Stimulated activated CD4-positive, alpha-beta T cell treated with anti-CD3 and anti-CD28 coated beads, Interleukin-2, amount 100 ng/mL, for 24 hours (primary cell): ENCODE measurements around the gene MIB2.

Experiments
- DNase-seq, 2 donors: peaks; one replicate each; pipeline ENCODE4 v3.0.0-alpha.2; 2020

Gene MIB2

DNA sequence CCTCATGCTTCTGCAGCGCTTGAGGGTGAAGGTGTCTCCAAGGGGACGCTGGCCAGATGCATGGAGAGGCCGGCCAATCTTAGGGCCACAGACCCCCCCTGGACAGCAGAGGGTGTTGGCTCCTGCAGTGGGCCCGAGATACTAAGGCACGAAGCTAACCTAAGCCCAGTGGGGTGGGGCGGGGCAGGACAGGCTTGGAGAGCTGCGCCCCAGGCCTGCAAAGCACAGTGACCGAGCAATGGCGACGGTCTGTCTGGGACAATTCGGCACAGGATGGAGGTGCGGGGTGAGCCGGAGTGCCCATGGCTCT lies 16.6 kb upstream of the MIB2 start:
- DNase-seq = no peak

DNA sequence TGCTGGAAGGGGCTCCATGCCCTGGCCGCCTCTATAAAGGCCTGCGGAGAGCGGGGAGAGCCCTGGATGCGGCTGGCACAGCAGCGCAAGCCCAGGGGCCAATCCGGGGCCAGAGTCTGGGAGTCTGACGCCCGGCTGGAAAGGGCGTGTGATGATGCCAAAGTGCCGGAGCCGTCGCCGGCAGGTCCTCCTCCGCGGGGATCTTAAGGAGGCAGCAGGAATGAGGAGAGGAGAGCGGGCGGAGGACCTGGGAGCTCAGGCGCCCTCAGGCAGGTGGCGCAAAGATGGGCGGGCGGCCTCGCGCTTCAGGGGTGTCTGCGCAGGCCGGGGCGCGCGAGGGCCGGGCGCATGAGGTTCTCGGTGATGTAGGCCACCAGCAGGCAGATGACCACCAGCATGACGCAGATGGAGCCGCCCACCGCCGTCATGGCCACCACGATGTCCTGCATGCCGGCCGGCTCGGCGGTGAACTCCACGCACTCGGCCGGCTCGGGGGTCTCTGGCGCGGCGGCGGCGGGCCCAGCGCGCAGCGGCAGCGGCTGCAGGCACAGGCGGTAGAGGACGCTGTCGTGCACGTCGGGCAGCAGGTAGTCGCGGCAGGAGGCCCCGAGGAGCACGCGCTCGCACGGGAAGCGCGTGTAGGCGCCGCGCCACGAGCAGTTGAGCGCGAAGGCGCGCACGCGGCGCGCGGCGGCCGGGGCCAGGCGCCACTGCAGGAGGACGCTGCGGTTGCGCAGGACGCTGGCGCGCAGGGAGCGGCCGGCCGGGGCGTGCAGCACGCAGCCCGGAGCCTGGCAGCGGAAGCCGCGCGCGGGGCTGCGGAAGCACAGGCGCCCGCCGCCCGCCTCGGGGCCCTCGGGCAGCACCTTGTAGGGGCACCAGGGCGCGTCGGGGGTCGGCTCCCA lies 16.0 kb upstream of the MIB2 start:
- DNase-seq = peak in 1 of 2 donors; percentile 51

DNA sequence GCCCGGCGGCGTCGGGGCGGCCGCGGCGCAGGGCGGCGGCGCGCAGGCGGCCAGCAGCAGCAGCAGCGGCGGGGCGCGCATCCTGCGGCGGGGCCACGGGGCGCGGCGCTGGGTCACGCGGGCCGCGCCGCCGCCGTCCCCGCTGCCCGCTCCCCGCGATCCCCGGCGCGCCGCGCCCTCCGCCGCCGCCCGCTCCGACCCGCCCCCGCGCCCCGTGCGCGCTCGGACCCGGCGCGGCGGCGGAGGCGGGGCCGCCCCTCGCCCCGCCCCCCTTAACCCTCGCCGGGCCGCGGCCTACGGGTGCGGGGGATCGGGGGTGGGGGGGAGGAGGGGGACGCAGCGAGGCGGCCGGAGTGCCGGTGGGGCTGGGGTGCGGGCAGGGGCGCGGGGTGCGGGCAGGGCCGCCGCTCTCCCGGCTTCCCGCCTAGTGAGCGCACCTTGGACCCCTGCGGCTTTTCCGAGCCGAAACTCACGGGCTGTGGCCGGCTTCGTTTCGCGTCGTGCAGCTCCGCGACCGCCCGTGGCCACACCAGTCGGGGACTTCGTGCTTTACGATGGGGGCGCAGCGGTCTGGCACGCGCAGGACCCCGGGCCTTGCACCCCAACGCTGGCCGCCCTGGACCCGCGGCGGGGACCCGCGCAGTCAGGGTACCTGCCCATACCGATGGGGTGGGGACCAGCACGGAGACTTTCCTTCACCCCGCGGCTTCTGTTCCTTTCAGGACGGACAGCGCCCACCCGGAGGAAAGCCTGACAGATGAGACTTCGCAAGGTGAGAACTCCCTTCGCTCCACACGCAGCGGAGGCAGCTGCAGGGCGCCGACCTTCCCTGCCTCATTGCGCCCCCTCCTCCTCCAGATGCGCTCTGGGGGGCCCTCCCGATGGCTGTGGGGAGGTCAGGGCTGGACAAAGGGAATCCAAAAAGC lies 15.1 kb upstream of the MIB2 start, which contains the start of gene FNDC10:
Gene FNDC10 (minus strand): TSS at position 201 of the 926 bp plus-strand sequence. CDS start 120 bp downstream, at position 81.
- DNase-seq = peak in 1 of 2 donors; percentile 27

DNA sequence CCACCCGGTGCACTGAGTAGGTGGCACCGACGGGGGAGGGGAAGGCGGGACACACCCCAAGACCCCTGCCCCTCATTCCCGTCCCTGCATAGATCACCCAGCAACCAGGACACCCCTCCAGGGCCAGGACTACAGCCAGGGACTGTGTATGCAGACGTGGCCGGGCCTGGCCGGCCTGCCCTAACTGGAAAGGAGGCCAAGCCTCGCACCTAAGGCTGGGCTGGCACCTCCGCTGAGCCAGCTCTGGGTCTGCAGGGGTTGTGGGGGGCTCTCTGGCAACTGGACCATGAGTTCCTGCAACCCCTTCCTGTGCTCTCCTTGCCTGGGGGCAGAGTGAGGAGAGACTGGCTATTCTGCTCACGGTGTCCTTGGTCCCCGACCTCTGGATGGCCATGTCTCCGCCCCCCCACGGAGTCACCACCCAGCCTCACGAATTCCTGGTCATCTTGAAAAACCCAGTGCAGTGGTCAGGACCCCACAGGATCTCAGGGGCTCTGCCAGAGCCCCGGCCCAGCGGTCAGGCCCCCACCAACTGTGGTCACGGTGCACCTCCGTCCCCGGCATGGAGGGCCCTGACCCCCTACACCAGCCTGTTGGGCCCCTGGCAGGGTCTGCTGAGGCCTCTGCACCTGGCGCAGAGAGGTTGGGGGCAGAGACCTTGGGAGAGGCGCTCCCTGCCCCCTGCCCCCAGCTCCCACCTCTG lies 14.3 kb upstream of the MIB2 start:
- DNase-seq = no peak

DNA sequence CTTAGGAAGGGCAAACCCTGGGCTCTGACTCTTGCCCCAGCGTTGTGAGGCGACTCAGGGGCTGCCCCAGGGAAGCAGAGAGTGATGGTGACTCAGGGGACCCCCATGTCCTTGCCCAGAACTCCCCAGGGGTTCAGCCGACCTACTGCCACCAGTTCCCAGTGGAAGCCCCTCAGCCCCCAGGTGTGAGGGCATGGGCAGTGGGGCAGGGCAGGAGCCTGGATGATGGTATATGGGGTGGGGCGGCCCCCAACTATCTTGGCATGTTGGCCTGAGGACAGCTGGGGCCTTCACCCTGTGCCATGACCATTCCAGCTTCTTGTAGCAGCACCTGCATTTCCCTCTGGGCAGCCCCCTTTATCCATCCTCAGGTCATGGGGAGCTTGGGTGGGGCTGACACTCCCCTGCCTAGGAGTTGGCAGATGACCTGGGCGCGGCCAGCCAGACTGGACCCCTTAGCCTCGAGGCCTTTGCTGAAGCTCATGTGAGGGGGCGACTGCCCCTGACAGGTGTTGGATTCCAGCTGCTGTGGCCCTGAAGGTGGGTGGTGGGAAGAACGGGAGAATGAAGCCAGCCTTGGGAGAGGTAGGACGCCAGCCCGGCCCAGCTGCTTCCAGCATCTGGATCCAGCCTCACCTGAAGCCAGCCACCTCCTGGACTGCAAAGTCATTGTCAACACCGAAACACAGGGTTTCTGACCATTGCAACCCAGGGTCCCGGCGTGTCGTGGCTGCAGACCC lies 13.6 kb upstream of the MIB2 start:
- DNase-seq = no peak

DNA sequence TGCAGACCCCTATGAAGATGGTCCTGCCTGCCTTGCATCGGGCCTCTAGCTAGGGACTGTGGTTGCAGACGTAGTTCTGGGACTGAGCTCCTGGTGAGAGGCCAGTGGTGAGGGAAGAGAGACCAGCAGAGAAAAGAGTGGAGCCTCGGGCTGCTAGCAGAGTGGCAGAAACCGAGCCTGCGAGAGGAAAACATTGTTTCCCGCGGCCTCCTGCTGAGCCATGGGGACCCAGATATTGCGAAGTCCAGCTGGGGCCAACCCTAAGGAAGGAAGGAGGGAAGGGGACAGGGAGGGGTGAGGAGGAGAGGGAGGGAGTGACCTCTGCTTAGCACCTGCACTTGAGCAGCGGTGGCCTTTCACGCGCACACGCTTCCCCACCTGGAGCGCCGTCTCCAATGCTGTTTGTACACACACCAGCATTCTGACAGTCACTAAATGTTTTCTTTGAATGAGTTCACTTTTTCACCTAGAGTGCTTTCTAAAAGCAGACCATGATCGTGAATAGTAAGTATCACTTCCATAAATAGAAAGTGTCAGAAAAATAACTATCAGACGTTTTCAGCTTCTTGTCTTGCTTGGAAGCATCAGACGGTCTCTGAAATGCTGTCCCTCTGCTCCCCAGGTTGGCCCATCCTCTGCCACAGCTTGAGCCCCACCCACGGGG lies 12.9 kb upstream of the MIB2 start:
- DNase-seq = no peak

DNA sequence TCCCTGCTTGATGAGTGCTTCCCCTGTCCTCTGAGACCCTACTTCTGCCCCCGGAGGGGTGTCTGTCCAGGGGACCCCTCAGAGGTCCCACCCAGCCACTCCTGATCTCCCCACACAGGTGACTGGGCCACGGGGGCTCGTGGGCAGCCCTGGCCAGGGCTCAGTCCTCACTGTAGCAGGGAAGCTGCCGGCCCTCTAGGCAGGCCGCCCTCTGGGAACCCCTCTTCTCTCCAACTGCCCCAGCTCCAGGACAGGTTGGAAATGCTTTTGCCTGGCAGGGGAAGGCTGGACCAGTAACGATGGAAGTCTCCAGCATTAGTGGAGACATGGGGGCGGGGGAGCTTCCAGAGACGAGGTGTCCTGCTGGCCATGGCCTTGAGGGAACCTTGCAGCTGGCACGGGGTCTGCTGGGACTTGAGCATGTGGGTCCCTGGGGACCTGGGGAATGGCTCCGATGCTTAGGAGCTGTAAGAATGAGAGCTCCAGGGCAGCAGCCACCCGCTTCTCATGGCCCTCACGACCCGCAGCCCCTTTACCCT lies 12.3 kb upstream of the MIB2 start:
- DNase-seq = no peak

DNA sequence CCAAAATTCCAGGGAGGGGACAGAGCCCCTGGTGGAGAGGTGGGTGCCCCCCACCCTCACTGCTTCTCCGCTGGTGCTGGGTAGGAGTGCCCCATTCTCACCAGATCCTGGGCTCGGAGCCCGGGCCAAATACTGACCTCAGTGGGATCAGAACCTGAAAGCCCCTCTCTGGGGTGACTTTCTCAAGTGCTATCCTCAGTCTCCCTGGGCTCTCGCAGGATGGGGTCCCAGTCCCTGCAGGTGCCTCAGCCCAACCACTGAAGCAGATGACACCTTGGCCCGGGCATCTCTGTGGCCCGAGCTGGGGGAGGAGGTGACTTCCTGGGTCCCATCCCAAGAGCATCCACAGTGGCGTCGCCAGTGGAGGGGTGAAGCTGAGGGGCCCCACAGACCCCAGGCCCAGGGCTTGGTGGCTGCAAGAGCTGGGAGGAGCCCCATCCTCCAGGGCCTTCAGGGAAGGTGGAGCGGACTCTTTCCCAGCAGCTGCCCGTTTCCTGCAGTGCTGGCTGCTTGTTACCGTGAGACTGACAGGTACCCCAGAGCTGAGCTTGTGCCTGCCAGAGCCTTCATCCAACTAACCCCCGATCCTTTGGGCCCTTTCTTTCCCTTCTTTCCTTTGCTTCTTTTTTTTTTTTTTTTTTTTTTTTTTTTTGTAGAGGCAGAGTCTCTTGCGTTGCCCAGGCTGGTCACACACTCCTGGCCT lies 11.5 kb upstream of the MIB2 start:
- no peak for DNase-seq

DNA sequence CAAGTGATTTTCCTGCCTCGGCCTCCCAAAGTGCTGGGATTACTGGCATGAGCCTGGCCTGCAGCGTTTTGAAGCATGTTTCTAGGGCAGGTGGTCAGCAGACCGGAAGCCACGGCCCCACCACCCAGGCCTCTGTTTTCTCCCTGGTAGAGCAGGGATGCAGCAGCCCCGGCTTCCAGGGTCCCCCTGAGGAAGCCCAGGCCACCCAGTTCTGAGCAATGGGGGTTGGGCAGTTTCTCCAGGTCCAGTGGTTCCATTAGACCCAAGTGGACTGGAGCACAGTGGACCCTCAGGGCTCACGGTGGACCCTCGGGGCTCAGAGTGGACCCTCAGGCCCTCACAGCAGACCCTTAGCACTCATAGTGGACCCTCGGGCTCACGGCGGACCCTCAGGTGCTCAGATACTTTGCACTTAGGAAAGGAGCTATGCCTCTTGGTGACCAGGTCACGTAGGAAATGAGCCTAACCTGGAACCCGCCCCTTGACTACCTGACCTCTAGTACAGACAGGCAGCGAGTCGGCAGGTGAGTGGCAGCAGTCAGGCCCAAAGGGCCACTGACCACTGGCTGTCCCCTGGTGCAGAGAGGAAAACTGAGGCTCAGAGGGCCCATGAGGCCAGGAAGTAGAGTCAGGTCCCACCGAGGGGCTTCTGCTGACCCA lies 10.8 kb upstream of the MIB2 start:
- no peak for DNase-seq

DNA sequence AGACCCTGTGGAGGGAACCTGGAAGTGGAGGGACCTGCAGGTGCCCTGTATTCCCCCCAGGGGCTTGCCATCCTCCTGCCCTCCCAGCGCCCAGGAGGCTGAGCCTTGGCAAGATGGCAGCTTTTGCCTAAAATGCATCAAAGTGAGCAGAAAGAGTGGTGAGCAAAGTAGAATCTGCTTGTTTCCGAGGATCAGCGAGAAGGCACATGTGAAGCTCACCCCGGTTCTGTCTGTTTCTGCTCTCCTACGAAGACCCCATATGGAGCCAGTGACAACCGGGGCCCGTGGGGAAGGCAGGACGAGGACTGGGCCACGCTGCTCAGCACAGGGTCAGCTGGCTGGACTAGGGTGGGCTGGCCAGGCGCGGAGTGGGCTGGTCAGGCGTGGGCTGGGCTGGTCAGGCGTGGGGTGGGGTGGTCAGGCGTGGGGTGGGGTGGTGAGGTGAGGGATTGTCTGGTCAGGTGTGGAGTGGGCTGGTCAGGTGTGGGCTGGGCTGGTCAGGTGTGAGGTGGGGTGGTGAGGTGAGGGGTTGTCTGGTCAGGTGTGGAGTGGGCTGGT lies 10.2 kb upstream of the MIB2 start:
- no peak for DNase-seq

DNA sequence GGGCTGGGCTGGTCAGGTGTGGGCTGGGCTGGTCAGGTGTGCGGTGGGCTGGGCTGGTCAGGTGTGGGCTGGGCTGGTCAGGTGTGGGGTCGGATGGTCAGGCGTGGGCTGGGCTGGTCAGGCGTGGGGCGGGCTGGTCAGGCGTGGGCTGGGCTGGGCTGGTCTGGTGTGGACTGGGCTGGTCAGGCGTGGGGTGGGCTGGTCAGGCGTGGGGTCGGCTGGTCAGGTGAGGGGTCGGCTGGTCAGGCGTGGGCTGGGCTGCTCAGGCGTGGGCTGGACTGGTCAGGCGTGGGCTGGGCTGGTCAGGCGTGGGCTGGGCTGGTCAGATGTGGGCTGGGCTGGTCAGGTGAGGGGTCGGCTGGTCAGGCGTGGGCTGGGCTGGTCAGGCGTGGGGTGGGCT lies 9.6 kb upstream of the MIB2 start:
- no peak for DNase-seq

DNA sequence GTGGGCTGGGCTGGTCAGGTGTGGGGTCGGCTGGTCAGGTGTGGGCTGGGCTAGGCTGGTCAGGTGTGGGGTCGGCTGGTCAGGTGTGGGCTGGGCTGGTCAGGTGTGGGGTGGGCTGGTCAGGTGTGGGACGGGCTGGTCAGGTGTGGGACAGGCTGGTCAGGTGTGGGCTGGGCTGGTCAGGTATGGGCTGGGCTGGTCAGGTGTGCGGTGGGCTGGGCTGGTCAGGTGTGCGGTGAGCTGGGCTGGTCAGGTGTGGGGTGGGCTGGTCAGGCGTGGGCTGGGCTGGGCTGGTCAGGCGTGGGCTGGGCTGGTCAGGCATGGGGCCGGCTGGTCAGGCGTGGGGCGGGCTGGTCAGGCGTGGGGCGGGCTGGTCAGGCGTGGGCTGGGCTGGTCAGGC lies 9.1 kb upstream of the MIB2 start:
- no peak for DNase-seq

DNA sequence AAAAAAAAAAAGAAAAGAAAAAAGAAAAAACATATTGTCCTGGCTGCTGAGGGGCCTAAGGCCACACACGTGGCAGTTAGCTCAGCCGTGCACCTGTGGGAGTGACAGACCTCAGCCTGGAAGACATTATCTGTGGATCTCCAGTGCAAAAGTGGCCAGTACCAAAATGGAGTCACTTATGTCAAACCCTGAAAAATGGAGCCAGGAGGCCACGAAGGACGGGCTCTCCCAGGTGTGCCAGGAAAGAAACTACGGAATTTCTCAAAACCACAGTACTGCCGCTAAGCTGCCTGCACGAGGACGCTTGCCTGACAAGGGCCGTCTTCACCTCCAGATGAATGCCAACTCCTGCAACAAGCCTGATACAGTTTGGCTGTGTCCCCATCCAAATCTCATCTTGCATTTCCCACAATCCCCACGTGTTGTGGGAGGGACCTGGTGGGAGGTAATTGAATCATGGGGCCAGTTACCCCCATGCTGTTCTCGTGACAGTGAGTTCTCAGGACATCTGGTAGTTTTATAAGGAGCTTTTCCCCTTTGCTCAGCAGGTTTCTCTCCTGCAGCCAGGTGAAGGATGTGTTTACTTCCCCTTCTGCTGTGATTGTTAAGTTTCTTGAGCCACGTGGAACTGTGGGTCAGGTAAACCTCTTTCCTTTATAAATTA lies 5.3 kb upstream of the MIB2 start:
- no peak for DNase-seq

DNA sequence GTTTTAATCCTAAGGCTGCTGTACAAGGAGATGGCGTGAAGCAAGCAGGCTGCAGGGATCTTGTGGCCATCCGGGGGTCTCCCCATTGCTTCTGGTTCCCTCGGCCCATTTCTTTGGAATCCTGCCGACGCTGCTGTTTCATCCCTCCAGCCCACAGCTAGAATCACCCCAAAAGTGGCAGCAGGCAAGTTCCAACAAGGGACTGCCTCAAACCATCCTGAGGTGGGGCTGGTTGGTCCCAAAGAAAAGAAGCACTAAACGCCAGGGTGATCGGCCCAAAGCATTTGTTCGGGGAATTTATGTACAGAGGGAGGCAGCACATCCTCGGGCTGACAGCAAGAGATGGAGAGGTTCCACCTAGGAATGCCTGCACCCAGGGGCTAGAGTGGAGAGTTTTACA lies 4.5 kb upstream of the MIB2 start:
- no peak for DNase-seq

DNA sequence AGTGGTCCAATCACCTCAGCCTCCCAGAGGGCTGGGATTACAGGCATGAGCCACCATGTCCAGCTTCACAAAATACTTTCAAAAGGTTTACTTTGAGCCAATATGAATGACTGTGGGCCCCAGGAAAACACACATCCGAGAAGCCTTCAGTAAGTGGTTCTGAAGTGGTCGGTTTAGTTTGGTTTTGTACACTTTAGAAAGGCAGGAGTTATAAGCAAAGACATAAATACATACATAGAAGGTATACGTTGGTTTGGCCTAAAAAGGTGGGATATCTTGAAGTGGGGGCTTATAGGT lies 3.2 kb upstream of the MIB2 start:
- DNase-seq = no peak

DNA sequence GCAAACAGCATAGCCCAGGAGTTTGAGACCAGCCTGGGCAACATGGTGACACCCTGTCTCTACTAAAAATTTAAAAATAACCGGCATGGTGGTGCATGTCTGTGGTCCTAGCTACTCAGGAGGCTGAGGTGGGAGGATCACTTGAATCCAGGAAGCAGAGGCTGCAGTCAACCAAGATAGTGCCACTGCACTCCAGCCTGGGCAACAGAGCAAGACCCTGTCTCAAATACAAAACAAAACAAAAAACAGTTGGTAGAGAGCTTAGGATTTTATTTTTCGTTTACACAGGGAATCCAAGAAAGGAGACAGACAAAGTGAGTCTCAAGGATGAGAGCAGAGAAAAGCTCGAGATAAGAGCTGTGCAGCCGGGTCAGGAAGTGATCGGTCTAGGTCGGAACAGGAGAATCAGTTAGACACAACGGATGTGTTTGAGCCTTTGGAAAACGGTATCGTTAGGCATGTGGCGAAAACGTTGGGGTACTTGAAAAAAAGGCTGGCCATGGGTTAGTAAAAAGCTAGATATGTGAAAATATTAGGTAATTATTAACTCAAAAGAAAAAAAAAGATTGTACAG lies 1.7 kb upstream of the MIB2 start:
- no peak for DNase-seq

DNA sequence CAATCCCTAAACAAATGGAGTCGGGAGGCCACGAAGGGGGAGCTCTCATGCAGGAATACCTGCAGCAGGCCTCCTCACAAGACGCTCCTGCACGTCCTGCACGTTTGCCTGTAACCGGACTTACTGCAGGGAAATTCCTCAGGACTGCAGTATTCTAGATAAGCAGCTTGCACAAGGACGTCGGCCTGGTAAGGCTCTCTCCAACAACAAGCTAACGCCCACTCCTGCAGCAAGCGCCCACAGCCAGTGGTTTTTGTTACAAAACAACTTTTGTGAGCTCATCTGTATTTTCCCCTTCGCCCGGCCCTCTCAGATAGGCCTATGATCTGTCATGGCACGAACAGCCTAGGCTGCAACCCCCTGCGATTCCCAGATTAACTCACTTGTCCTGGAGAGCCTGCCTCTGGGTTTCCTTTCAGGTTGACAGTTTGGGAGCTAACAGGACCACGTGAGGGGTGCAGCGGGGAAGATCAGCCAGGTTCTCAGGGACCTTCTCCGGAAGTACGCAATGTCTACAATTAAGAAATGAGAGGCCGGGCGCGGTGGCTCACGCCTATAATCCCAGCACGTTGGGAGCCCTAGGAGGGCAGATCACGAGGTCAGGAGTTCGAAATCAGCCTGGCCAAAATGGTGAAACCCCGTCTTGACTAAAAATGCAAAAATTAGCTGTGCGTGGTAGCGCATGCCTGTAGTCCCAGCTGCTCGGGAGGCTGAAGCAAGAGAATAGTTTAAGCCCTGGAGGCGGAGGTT lies 921 bp upstream of the MIB2 start:
- peak; percentile 56 to 69 for DNase-seq

DNA sequence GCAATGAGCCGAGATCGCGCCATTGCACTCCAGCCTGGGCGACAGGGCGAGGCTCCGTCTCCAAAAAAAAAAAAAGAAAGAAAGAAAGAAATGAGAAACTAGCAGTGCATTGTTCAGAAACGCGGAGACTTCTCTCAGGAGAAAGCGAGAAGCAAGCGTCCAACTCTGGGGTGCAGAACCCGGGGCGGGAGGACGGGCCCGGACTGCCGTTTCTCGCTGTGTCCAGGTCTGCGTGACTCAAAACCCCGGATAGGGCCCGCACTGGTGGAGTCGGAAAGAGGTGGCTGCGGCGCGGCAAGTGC lies 395 bp upstream of the MIB2 start:
- no peak for DNase-seq
